ENCODE measurements around the gene PHF14. TPM values are rescaled to one million over a fixed set of nuclear protein-coding genes. Genes with fewer than 3 reads are reported as not detected.

The PHF14 gene
- polyA plus RNA-seq, 3 donors = 4.8 to 7.4 (median 5.4) TPM

DNA sequence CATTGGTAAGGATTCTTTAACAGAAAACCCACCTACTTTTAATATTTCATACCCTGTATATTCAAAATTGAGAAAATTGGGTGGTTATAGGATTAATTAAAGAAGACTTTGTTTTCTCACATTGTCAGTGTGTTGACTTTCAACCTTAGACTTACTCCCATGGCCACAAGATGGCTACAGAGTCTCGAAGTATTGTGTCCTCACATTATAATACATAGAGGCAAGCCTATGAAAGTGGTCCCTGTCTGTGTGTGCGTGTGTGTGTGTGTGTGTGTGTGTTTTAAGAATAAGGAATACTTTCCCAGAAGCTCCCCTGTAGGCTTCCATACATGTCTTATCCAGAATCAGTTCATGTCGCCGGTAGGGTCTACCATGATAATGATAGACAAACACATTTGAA lies 180.0 kb downstream of the PHF14 start:
- H3K4me2 ChIP-seq (replicated peaks; ENCODE audit: extremely low read depth, low read length, poor library complexity, severe bottlenecking) = no peak overlapping the region
- no peaks in the 10 kb centered on the region for H3K4me1 ChIP-seq (ENCODE audit: control insufficient read depth in 1 of 2, insufficient read depth in 2 of 2, low read length in 2 of 2)
- DNase-seq = no peak
- no CpG with 5 or more reads among the region's 4 CpGs for WGBS (ENCODE audit: insufficient coverage)
- H3K27me3 Mint-ChIP-seq (ENCODE audit: low read depth in 3 of 3) = no peaks in the 10 kb centered on the region
- H3K4me3 Mint-ChIP-seq = no peak overlapping the region
- no peaks in the 10 kb centered on the region for H3K27me3 ChIP-seq (ENCODE audit: control insufficient read depth in 2 of 2, insufficient read depth in 2 of 2, low read length in 2 of 2)
- H3K27ac Mint-ChIP-seq = no peak overlapping the region
- H2AFZ ChIP-seq (ENCODE audit: insufficient read depth, low read depth, low read length, poor library complexity, severe bottlenecking) = no peak overlapping the region
- intact Hi-C loops (cut with micrococcal nuclease) = no loop called here
- H3K4me1 Mint-ChIP-seq = no peaks in the 10 kb centered on the region
- H3K9ac ChIP-seq (ENCODE audit: insufficient read depth, low read length, poor library complexity, severe bottlenecking) = no peak overlapping the region
- no peak overlapping the region for H3K4me3 ChIP-seq (replicated peaks in 1 of 3; ENCODE audit: low read depth in 2 of 3, low read length in 3 of 3)
- H3K9me3 Mint-ChIP-seq = no peaks in the 10 kb centered on the region
- peaks cover 3 to 4% of the 10 kb centered on the region in 2 donors for H3K36me3 Mint-ChIP-seq
- no peaks in the 10 kb centered on the region for H3K36me3 ChIP-seq (replicated peaks in 1 of 2; ENCODE audit: control insufficient read depth in 1 of 2, insufficient read depth in 2 of 2, low read length in 2 of 2)
- no peaks in the 10 kb centered on the region for H3K79me2 ChIP-seq (ENCODE audit: insufficient read depth, low read length)
- H4K20me1 ChIP-seq (ENCODE audit: insufficient read depth, low read length) = no peaks in the 10 kb centered on the region
- H3K9me3 ChIP-seq (replicated peaks in 1 of 2; ENCODE audit: control insufficient read depth in 1 of 2, insufficient read depth in 1 of 2, low read length in 2 of 2) = no peaks in the 10 kb centered on the region
- no peak overlapping the region for H3K27ac ChIP-seq (ENCODE audit: low read depth in 1 of 2, low read length in 2 of 2)
- TF ChIP-seq, protein P1, sequence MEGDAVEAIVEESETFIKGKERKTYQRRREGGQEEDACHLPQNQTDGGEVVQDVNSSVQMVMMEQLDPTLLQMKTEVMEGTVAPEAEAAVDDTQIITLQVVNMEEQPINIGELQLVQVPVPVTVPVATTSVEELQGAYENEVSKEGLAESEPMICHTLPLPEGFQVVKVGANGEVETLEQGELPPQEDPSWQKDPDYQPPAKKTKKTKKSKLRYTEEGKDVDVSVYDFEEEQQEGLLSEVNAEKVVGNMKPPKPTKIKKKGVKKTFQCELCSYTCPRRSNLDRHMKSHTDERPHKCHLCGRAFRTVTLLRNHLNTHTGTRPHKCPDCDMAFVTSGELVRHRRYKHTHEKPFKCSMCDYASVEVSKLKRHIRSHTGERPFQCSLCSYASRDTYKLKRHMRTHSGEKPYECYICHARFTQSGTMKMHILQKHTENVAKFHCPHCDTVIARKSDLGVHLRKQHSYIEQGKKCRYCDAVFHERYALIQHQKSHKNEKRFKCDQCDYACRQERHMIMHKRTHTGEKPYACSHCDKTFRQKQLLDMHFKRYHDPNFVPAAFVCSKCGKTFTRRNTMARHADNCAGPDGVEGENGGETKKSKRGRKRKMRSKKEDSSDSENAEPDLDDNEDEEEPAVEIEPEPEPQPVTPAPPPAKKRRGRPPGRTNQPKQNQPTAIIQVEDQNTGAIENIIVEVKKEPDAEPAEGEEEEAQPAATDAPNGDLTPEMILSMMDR (IDR thresholded peaks at IDR 0.05) = no peak

DNA sequence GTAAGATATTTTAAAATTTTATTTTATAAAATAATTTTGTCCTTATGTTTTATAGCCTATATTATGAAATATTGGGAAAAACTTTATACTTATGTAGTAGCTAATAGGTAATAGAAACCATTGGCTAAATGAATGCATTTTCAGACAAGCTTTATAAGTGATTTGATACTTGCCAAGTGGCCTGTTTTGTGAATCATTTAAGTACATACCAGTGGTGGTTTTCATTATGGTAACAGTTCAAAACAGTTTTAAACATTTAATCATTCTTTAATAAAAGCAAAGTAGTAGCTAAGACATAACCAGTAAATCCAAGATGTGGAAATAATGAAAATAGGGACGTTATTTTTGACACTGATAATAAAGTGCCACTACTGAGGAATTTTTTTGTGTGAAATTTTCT lies 182.2 kb downstream of the PHF14 start:
- WGBS (ENCODE audit: insufficient coverage) = no CpG with 5 or more reads among the region's 1 CpG
- no peaks in the 10 kb centered on the region for H3K27me3 ChIP-seq (ENCODE audit: control insufficient read depth in 2 of 2, insufficient read depth in 2 of 2, low read length in 2 of 2)
- H3K4me1 ChIP-seq (ENCODE audit: control insufficient read depth in 1 of 2, insufficient read depth in 2 of 2, low read length in 2 of 2) = no peaks in the 10 kb centered on the region
- no peak for DNase-seq
- no peaks in the 10 kb centered on the region for H4K20me1 ChIP-seq (ENCODE audit: insufficient read depth, low read length)
- no peaks in the 10 kb centered on the region for H3K9me3 ChIP-seq (replicated peaks in 1 of 2; ENCODE audit: control insufficient read depth in 1 of 2, insufficient read depth in 1 of 2, low read length in 2 of 2)
- intact Hi-C loops (cut with micrococcal nuclease) = no loop called here
- TF ChIP-seq, protein P1 (IDR thresholded peaks at IDR 0.05) = no peak
- H3K36me3 ChIP-seq (replicated peaks in 1 of 2; ENCODE audit: control insufficient read depth in 1 of 2, insufficient read depth in 2 of 2, low read length in 2 of 2) = no peaks in the 10 kb centered on the region
- H3K4me1 Mint-ChIP-seq = no peaks in the 10 kb centered on the region
- H3K36me3 Mint-ChIP-seq = peaks cover 2 to 4% of the 10 kb centered on the region in 2 donors
- H3K27ac ChIP-seq (ENCODE audit: low read depth in 1 of 2, low read length in 2 of 2) = no peak overlapping the region
- peaks cover 0 to 2% (median 0%) of the 10 kb centered on the region in 7 donors for H3K9me3 Mint-ChIP-seq
- no peaks in the 10 kb centered on the region for H3K27me3 Mint-ChIP-seq (ENCODE audit: low read depth in 3 of 3)
- H3K9ac ChIP-seq (ENCODE audit: insufficient read depth, low read length, poor library complexity, severe bottlenecking) = no peak overlapping the region
- no peak overlapping the region for H3K4me3 ChIP-seq (replicated peaks in 1 of 3; ENCODE audit: low read depth in 2 of 3, low read length in 3 of 3)
- H3K79me2 ChIP-seq (ENCODE audit: insufficient read depth, low read length) = no peaks in the 10 kb centered on the region
- no peak overlapping the region for H2AFZ ChIP-seq (ENCODE audit: insufficient read depth, low read depth, low read length, poor library complexity, severe bottlenecking)
- no peak overlapping the region for H3K4me2 ChIP-seq (replicated peaks; ENCODE audit: extremely low read depth, low read length, poor library complexity, severe bottlenecking)
- no peak overlapping the region for H3K27ac Mint-ChIP-seq
- H3K4me3 Mint-ChIP-seq = no peak overlapping the region

Measured in CD14-positive monocyte (primary cell).